HG02588 (cell line): Measurements from ENCODE around the gene NOVA2.
A peak's percentile ranks its signal among the peaks of the same experiment; 100 is the strongest.
"Not testable (repeated sequence)": the region's sequence is repeated elsewhere in the genome, so short reads cannot be mapped to it uniquely, and the experiment has no call there.

Source experiments
- ATAC-seq: cut with Tn5 transposase; IDR thresholded peaks from one replicate; pipeline ENCODE4 v1.9.1; 2021; ENCODE audit warnings: mild to moderate bottlenecking, moderate library complexity; ENCODE audit not compliant: unreplicated experiment

NOVA2 gene

DNA sequence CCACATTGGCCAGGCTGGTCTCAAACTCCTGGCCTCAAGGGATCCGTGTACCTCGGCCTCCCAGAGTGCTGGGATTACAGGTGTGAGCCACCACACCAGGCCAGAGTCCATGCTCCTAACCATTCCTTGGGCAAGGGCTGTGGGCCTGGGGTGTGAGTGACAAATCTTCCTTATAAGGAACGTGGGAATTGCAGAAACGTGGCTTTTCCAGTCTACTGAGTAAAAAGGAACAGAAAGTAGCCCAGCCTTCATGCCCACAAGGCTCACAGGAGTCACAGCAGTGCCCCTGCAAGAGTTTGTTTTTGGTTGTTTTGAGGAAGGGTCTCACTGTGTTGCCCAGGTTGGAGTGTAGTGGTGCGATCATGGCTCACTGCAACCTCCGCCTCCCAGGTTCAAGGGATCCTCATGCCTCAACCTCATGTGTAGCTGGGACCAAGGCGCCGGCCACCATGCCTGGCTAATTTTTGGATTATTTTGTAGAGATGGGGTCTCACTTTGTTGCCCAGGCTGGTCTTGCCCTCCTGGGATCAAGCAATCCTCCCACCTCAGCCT is 76.3 kb downstream of the NOVA2 start:
- ATAC-seq, result no peak

DNA sequence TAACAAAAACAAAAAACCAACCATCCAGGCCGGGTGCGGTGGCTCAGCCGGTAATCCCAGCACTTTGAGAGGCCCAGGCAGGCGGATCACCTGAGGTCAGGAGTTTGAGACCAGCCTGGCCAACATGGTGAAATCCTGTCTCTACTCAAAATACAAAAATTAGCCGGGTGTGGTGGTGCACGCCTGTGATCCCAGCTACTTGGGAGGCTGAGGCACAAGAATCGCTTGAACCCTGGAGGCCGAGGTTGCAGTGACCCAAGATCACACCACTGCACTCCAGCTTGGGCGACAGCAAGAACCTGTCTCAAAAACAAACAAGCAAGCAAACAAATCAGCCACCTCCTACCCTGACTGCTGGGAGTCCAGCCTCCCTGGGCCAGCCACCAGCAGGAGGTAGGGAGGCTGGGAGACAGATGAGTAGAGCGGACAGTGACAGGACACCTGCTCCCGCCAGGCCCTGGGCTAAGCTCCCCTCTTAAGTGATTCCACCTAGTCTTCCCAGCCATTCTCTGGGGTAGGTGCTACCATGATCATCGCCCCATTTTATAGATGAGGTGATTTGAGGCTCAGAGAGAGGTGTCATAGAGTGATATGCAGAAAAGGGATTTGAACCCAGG is 77.6 kb downstream of the NOVA2 start:
- ATAC-seq, result not testable (repeated sequence)

DNA sequence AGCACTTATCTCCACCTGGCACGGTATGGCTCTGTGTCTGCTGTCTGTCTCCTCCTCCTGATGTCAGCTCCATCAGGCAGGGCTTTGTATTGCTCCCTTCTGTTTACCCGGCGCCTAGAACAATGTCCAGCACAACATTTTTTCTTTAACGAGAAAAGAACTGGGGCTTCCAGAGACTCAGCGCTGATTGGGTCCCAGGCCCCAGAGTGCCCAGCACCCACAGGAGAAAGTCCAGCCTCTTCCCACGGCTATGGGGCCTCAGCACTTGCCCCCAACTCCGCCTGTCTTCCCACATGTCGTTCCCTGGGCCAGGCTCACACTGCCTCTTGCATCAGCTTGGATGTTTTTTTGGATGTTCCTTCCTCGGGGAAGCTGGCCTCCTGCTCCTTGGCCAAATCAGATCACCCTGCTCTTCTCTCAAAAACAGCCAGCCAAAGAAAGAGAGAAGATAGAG is 78.1 kb downstream of the NOVA2 start:
- ATAC-seq, result no peak

DNA sequence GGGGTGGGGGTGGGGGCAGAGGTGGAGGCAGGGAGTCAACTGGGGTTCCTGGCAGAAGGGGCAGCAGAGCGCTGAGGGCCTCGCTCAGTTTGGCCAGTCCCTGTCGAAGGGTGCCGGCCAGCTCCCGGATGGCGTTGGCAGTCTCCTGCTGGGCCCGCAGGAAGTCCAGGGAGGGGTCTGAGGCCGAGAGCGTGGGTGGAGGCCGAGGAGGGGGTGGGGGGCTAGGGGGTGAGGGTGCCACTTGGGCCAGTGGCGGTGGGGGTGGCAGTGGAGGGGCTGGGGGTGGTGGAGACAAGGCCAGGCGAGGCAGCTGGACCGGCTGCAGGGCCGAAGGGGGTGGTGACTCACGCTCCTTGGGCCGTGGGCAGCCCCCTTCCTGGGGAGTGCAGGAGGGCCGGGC is 82.8 kb downstream of the NOVA2 start:
- ATAC-seq, result no peak

DNA sequence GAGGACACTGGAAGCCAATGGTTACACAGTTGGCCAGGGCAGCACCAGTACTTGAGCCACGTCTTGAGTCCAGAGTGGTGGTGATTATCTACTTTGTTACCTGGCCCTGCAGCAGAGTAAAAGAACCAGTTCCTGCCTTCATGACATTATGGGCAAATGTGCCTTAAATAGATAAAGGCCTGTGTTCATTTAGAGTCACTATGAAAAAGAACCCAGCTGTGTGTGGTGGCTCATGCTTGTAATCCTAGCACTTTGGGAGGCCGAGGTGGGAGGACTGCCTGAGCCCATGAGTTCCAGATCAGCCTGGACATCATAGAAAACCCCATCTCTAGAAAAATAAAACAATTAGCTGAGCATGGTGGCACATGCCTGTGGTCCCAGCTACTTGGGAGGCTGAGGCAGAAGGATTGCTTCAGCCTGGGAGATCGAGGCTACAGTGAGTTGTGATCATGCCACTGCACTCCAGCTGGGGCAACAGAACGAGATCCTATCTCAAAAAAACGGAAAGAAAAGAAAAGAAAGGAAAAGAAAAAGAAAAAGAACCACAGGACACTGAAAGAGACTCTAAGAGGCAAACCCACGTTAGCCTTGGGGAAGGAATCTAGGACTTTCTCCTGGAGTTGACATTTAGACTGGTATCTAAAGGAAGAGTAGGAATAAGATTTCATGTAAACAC is 84.3 kb downstream of the NOVA2 start:
- no peak for ATAC-seq

DNA sequence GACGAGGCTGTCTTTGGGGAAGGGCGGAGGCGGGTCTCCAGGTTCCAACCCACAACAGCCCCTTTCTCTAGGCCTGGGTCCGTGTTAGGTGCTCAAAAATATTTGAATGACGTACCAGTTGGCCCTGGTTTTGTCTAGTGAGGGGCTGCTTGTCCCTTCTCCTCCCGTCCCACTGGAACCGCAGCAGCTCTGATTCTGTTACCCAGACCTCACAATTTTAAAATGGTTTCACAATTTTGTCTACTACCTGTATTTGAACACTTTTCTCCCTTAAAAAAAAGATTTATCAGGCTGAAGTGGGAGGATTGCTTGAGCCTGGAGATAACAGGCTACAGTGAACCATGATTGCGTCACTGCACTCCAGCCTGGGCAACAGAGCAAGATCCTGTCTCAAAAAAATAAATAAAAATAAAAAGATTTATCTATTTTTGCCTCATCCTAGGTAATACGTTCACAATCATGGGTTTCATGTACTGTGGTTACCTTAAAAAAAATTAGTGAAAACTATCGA is 86.4 kb downstream of the NOVA2 start:
- no peak for ATAC-seq

DNA sequence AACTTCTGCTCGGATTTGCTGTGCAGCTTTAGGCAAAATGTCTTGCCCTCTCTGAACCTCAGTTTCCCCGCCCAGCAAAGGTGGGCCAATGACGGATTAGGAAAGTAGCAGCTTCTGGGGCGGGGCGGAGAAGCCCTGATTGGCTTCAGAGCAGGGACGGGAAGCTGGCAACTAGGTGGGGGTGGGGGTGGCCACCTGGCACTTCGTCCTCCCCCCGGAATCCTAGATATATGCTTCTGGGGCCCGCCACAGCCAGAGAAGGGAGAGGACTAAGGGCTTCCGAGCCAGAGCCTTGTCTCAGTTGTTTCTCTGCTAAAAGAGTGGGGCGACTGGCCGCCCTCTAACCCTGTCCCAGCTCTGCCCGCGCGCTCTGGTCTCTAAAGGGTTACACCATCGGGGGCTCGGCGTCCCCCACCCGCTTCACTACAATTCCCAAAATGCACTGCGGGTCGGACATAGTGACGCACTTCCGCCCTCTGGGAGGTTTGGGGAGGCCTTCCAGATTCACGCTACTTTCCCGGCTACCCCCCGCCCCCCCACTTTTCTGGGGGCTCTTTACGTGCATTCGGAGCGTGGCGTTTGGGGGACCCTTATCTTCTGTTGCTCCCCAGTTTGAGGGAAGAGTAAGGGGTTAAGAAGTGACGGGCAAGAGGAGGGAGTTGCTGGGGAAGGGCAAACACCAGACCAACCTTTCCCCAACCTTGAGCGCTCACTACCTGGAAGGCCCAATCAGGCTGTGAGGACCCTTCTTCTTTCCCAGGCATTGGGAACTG is 87.1 kb downstream of the NOVA2 start:
- peak; percentile 58 for ATAC-seq

DNA sequence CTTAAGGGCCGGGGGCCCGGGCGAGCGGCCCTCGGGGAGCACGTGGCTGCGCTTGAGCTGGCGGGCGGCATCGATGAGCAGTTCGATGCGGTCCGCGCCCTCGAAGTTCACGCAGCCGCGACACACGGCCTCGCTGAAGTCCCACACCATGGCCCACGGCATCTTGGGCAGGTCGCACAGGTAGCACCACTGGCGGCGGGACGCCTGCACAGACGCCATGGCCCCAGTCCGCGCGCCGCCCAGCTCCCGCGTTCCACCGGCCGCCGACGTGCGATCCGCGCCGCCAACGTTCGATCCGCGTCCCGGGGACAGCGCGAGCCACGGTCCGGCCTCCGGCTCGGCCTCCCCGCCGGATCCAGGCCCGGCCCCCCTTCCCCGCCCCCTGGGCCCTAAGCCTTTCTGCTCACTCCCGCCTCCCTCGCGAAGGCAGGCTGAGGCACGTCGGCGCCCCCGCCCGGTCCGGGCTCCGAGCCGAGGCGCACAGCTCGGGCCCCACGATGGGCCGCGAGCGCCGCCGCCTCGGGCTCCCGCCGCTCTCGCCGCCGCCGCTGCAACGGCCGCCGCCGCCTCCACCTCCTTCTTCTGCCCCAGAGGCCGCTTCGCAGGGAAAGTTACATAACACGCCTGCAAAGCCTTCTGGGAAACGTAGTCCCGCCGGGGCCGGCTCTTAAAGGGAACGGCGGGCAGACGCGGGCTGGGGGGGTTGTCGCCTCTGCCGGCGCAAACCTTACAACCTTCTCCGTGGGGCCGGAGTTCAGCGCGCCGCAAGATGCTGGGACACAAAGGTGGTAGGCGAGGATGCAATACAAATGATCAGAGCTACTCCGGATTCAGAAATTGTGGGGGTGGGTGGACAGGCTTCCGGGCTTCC is 87.9 kb downstream of the NOVA2 start, which contains the start of gene IRF2BP1:
IRF2BP1 (minus strand) TSS at position 586 of the 871 bp plus-strand sequence; CDS start at position 219, 367 bp downstream.
- peak; percentile 52 for ATAC-seq

DNA sequence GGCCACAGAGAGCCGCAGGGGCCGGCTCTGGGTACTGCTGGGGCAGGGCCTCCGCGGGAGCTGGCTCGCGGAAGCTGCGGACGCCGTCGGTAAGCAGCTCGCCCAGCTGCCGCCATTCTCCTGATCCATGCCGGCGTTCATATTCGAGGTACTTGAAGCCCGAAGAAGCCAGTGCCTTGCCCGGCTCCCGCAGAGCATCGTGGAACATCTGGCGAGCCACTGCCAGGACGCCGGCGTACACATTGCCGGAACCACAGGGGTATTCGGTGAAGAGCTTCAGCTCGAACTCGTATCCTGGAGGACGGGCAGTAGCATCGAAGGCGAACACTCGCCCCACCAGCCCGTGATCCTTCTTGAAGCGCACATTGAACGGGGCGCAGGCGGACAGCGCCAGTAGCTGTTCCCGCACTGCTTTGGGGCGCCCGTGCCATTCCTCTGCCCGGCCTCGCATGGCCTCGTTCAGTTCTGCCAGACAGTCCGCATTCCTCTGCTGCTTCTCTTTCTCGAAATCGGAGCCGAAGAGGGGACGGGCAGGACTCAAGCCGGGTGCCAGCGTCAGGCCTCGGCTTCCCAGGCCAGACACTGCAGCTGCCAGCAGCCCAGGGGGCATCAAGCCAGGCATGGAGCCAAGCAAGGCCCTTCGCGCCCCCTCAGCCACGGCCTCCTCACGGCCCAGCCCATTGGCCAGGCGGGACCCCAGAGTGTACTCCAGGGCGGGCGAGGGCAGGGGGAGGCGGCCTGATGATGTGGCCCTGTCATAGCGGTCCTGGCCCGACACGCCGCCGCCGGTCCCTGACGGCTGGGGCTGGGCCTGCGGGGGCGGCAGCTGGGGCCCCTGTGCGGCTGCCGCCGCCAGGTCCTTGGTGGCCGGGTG is 88.7 kb downstream of the NOVA2 start:
- ATAC-seq, result peak; percentile 6

DNA sequence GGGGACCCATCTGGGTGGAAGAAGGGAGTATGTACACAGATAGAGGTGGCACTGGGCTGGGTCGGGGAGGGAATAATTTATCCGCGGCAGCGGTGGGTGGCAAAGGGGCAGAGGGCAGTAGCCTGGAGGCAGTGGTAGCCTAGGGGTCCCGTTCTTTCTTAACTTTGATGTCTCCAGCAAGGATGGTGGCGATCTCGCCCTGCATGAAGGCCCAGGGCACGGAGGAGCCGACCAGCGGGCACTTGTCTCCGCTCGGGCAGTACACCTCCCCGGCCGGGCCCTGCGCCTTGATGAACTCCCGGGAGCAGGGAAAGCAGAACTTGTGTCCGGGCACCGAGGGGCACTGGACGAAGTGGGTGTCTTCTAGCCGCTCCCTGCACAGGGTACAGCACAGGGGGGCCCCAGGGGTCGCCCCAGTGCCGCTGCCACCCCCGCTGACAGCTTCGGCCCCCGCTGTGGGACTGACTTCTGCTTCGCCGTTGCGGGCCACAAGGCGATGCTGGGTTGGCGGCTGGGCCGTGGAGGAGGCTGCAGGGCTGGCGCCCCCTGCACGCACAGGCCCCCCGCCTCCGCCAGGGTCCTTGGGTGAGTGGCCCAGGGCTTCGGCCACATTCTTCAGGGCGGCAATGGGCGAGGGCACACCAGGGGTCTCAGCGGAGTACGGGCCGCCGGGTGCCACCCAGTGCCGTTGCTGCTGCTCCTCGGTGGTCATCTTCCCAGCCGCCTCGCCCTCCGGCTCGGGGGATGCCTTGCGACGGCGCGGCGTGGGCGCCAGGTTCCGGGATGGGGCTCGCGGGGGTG is 89.6 kb downstream of the NOVA2 start:
- no peak for ATAC-seq
